IPS DF 6.9 (cell line): ENCODE measurements around the gene HOTAIR.

Experiments used
- DNase-seq: peaks from one replicate; pipeline ENCODE4 v3.0.0-alpha.2; 2013; ENCODE audit warnings: low read depth, low spot score
- H3K27ac ChIP-seq: one replicate; pipeline ENCODE4 v1.5.1; 2013; ENCODE audit warnings: low read length, control low read depth
- H3K27me3 ChIP-seq: 2 replicates; pipeline ENCODE4 v1.6.1; 2013; ENCODE audit warnings: mild to moderate bottlenecking, low read length; ENCODE audit not compliant: control insufficient read depth, insufficient read depth
- H3K36me3 ChIP-seq: 2 replicates; pipeline ENCODE4 v1.6.1; 2013; ENCODE audit warnings: low read length; ENCODE audit not compliant: control insufficient read depth, insufficient read depth
- H3K4me1 ChIP-seq: 2 replicates; pipeline ENCODE4 v1.6.1; 2013; ENCODE audit warnings: low read length; ENCODE audit not compliant: control insufficient read depth, insufficient read depth
- H3K4me3 ChIP-seq: 2 replicates; pipeline ENCODE4 v1.5.1; 2013; ENCODE audit warnings: mild to moderate bottlenecking, low read length
- H3K9me3 ChIP-seq: 2 replicates; pipeline ENCODE4 v1.6.1; 2013; ENCODE audit warnings: low read length, inconsistent platforms; ENCODE audit not compliant: control insufficient read depth, insufficient read depth
- WGBS: extraction: QIAGEN DNeasy Blood & Tissue Kit; methylation state at CpG from one replicate; pipeline ENCODE4 v1.1.7; 2013; ENCODE audit warnings: mixed read lengths, missing lambda C conversion rate; ENCODE audit not compliant: insufficient read length, insufficient coverage; 5-methylcytosine and 5-hydroxymethylcytosine counted together

The HOTAIR gene

DNA sequence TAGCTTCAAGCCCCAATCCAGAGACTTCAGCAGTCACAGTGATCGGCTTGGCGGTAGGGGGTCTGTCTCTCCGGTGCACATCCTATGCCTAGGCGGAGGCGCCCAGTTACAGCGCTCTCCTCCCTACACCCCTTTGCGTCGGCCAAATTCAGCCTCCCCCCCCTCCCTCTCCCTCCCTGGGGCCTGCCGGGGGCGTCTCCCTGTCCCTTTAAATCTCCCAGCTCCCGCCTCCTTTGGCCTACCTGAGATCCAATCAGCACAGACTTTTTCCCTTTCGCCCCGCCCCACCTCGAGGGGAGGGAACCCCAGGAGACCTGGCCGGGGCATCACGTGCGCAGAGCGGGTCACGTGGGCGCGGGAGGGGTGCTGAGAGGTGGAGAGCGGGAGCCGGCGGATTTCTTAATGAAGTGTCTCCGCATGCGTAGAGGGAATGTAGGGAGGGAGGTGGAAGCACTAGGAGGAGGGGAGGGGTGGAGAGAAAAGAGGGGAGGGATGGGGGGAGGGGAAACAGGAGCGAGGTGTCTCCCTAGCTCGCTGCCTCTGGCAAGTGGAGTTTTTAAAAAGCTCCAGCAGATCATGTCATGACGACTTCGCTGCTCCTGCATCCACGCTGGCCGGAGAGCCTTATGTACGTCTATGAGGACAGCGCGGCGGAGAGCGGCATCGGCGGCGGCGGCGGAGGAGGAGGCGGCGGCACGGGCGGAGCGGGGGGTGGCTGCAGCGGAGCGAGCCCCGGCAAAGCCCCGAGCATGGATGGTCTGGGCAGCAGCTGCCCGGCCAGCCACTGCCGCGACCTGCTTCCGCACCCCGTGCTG lies 36.2 kb downstream of the HOTAIR start, which contains the start of gene HOXC13:
TSS of gene HOXC13 (plus strand) at position 506 of the 815 bp plus-strand sequence. CDS start at position 582, 76 bp downstream.
- no peak within 1 kb of the TSS for H3K27ac ChIP-seq
- H3K27me3 ChIP-seq, result peaks cover 85% of the 10 kb centered on the region
- no peaks in the 10 kb centered on the region for H3K36me3 ChIP-seq
- no CpG with 5 or more reads among the region's 56 CpGs for WGBS
- H3K4me3 ChIP-seq, result no peak within 1 kb of the TSS
- 0 out of 2 replicates have a peak, but pooled peaks cover 1% of the 10 kb centered on the region for H3K4me1 ChIP-seq
- H3K9me3 ChIP-seq, result no peaks in the 10 kb centered on the region
- DNase-seq, result peak; percentile 85

DNA sequence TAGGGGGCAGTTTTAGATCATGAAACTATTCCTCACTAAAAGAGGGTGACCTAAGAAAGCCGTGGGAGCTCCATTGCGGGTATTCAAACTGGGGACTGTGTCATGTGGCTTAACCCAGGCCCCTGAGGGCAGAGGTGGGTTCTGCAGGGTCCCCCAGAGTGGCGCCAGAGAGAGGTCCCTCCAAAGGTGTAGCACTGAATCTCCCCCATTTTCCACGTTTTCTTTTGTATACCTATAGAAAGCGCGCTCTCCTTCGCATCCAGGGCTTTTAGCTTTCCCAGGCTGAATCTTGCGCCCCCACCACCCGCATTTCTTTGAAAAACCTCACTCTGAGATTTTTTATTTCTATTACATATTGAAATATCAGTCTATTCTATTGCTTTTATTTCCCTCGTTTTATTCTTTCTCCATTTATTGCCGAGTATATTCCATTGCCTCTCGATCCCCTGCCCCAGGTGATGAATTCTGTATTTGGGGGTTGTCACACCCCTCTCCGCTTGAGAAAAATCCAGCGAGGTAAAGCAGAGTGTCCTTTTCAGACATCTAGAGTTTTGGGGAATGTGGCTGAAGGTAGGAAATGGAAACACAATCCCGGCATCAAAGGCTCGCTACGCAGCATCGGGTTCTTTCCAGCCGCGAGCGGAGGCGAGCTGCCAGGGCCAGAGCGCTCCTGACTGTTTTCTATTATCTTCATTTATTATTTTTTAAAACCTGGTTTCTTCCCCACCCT lies 37.0 kb downstream of the HOTAIR start:
- no peaks in the 10 kb centered on the region for H3K9me3 ChIP-seq
- no peak overlapping the region for H3K4me3 ChIP-seq
- 0 out of 2 replicates have a peak, but pooled peaks cover 1% of the 10 kb centered on the region for H3K4me1 ChIP-seq
- peaks cover 90% of the 10 kb centered on the region for H3K27me3 ChIP-seq
- DNase-seq, result no peak
- no peaks in the 10 kb centered on the region for H3K36me3 ChIP-seq
- no CpG with 5 or more reads among the region's 23 CpGs for WGBS
- no peak overlapping the region for H3K27ac ChIP-seq

DNA sequence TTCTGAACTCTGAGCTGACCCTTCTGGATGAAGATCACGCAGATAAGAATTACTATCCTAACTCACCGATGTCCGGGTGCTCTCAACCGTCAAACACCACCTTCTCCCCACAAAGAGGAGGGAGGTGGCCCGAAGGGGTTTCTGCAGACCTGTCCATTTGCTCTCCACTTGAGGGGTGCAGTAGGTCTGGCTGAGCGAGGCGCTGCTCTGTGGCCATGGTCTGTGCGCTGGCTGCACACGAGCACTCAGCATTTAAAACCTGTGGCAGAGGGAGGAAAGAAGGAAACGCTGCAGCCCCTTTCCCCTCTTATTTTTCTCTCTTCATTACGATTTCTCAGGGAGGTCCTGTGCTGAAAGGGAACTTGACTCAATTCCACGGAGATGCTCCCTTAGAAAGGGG lies 37.7 kb downstream of the HOTAIR start:
- no peak overlapping the region for H3K27ac ChIP-seq
- no CpG with 5 or more reads among the region's 12 CpGs for WGBS
- H3K9me3 ChIP-seq, result no peaks in the 10 kb centered on the region
- no peak overlapping the region for H3K4me3 ChIP-seq
- 0 out of 2 replicates have a peak, but pooled peaks cover 1% of the 10 kb centered on the region for H3K4me1 ChIP-seq
- no peaks in the 10 kb centered on the region for H3K36me3 ChIP-seq
- DNase-seq, result no peak
- H3K27me3 ChIP-seq, result peaks cover 92% of the 10 kb centered on the region

DNA sequence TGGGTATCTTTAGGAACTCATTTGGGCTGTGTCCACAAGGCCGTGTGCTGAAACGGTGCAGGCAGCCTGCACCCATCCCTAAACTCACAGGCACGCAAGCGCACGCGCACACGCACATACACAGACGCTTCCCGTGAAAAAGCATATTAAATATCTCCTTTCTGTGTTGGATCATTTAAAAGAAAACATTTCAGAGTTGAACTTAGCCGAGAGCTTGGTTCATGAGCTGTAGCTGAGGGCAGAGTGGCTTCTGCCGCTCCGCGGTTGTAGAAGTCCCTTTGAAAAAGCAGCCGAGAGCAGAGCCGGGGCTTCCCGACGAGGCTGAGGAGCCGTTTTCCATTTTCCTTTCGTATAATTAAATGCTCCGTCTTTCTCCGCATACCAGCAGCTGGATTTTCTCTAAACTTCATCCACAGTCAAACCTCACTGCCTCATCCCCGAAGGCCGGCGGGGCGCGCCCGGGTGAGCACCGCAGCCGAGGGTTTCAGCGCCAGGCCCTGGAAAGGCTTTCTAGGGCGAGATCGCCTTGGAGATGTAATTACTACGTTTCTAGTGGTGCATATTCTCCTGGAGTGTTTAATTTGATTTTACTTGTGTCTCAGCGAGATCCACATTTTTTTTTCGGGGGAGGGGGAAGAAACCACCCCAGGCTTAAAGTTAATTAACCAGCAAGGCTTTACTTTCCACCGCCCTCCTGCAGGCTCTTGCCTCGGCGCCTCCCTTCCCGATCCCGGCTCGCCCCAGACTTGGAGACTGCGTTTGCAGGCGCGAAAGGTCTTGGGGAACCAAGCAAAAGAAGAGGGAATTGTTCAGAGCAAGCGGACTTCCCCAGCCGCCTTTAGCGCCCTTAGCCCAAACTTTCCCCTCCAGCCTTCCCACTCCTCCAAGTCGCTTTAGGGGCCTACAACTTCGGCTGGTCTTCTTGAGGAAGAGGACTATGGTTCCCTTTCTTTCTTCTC lies 39.1 kb downstream of the HOTAIR start:
- WGBS, result no CpG with 5 or more reads among the region's 49 CpGs
- peaks cover 92% of the 10 kb centered on the region for H3K27me3 ChIP-seq
- H3K36me3 ChIP-seq, result no peaks in the 10 kb centered on the region
- 0 out of 2 replicates have a peak, but pooled peaks cover 1% of the 10 kb centered on the region for H3K4me1 ChIP-seq
- H3K27ac ChIP-seq, result no peak overlapping the region
- no peak overlapping the region for H3K4me3 ChIP-seq
- no peaks in the 10 kb centered on the region for H3K9me3 ChIP-seq
- no peak for DNase-seq

DNA sequence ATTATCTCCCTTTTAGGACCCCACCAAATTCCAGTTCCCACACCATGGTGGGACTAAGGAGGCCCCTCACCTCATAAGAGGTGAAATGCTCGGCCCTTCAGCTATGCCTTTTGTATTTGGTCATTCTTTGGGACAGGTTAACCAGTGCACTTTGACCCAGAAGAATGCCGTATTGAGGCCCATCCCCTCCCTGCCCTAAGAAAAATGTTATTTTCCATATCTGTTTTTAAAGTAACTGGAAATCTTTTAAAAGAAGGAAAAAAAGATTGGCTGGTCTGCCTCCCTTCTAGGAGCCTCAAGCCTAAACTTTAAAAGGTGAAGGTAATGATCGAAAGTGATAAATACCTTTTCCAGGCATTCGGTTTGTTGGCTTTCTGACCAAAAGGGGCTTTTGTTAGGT lies 41.8 kb downstream of the HOTAIR start:
- Histone ChIP-seq H3K27me3 (peaks cover 98% of the 10 kb centered on the region), H3K27ac (no peak overlapping the region), H3K4me1 (no peaks in the 10 kb centered on the region), H3K9me3 (no peaks in the 10 kb centered on the region), H3K4me3 (no peak overlapping the region), H3K36me3 (no peaks in the 10 kb centered on the region)
- WGBS, result no CpG with 5 or more reads among the region's 4 CpGs
- no peak for DNase-seq

DNA sequence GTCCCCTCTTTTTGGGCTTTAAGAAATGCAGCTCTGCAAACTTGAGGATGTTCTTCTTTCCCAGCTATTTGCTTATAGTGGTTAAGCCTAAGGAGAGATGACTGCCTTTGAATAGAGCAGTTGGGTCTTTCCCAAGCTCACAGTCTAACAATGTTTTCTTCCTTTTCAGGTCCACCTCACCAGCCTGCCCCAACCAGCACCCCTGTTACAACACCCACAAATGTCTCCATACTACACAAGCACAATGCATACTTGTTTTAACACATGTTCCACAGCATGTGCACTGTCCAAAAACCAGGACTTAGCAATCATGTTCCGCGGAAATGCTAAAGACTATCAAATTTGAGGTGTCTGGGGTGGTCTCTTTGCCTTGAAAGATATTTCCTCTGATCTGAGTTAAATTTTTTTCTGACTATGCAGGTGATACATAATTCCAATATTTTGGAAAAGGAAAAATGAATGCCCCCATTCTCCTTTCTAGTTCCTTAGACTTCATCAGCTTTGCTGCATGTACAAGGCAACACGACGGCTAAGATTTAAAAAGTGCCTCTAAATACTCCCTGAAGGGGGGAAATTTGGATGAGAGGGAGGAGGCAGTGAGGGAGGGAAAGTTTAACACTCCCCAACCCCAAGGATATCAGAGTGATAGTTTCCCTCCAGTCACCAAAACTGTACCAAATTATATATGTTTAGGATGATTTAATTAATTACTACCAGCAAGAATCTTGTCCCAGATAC lies 42.7 kb downstream of the HOTAIR start:
- DNase-seq, result no peak
- peaks cover 98% of the 10 kb centered on the region for H3K27me3 ChIP-seq

DNA sequence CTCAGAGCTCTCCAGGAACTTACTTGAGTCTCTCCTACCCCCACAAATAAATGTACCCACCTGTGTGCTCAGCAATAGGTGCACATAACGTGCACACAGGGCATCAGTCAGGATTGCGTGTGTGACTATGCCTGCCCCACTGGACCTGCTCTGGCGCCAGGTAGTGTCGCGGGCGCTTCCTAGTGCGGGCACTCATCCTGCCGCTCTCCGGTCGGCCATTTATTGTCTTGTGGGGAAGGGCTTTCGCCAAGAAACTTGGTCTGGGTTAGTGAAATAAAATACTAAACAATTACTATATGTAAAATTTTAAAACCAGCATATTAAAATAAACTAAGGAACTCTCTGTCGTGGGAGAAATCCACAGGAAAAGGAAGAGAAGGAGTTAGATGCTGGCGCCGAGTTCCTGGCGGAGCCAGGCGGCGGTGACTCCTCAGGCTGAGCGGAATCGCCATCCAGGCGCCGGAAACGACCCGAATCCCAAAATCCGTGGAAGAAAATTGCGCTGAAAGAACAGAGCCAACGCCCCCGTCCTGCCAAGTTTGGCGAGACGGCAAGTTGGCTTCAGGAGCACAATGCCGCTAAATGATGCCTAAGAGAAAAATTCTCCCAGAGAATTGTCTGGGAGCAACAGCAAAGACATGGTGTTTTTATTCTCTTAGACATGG lies 44.0 kb downstream of the HOTAIR start:
- H3K27ac ChIP-seq, result no peak overlapping the region
- H3K27me3 ChIP-seq, result peaks cover 98% of the 10 kb centered on the region

More for the DNA sequence above, 42.7 kb downstream of the HOTAIR start:
- no peak overlapping the region for H3K27ac ChIP-seq
- no peaks in the 10 kb centered on the region for H3K9me3 ChIP-seq
- H3K36me3 ChIP-seq, result no peaks in the 10 kb centered on the region
- H3K4me3 ChIP-seq, result no peak overlapping the region
- WGBS, result no CpG with 5 or more reads among the region's 4 CpGs
- H3K4me1 ChIP-seq, result 0 out of 2 replicates have a peak, but pooled peaks cover 3% of the 10 kb centered on the region

DNA sequence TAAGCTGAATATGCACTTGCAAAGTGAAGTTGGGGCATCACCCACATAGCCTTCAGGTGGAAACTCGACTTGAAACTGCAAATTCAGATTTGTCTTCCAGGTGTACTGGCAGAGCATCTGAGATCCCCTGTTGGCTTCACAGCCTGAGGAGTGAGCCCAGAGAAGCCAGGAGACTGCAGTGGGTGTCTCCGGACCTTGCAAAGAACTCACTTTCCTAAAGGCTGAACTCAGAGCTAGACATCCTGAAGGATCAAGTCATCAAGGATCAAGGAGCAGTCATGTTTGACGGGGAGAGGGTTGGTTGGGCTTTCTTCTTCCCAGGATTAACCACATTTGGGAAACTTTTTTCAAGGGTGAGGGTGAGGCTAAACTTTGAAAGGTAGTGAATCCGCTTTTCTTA lies 45.2 kb downstream of the HOTAIR start:
- Histone ChIP-seq H3K9me3 (no peaks in the 10 kb centered on the region), H3K4me1 (0 out of 2 replicates have a peak, but pooled peaks cover 3% of the 10 kb centered on the region), H3K27ac (no peak overlapping the region), H3K4me3 (no peak overlapping the region), H3K27me3 (peaks cover 97% of the 10 kb centered on the region), H3K36me3 (no peaks in the 10 kb centered on the region)
- WGBS, result no CpG with 5 or more reads among the region's 4 CpGs
- DNase-seq, result no peak

More for the DNA sequence above, 44.0 kb downstream of the HOTAIR start:
- Histone ChIP-seq H3K9me3 (no peaks in the 10 kb centered on the region), H3K4me3 (no peak overlapping the region), H3K36me3 (no peaks in the 10 kb centered on the region), H3K4me1 (0 out of 2 replicates have a peak, but pooled peaks cover 3% of the 10 kb centered on the region)
- WGBS, result no CpG with 5 or more reads among the region's 30 CpGs
- DNase-seq, result no peak
